ENCODE measurements around the gene IFRD1.
A peak's percentile ranks its signal among the peaks of the same experiment; 100 is the strongest.
"Not testable (repeated sequence)": the region's sequence is repeated elsewhere in the genome, so short reads cannot be mapped to it uniquely, and the experiment has no call there.

The IFRD1 gene

DNA sequence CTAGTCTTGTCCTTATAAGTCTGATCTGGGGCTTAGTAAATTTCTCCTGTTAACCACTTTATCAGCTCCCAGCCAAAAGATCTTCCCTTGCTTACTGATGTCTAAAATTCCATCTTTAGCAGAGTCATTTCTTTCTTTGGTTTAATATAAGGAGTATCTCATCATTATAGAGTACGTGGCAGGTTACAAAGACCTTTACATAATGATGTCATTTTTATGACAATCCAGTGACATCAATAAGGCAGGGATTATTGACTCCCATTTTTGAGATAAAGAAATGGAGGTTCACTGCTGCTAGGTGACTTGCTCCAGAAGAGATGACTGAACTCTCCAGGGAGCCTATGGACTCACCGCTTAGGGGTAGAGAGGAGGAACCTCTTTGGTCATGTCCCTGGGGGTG lies 8.1 kb upstream of the IFRD1 start:
- DNase-seq (ENCODE audit: low spot score), result no peak

DNA sequence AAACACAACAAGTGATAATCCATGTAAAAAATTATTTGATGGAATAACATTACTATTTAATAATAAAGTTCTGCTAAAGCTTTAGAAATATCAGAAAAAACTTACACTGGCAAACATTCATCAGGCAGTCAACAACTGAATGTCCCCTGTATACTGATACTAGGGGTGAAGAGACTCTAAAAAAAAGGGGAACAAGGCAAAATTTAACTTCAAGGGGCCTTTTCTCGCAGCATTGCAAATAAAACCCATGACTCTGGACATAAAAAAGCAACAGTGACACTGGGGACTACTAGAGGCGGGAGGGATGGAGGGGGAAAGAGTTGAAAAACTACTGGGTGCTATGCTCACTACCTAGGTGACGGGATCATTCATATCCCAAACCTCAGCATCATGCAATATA lies 5.8 kb upstream of the IFRD1 start:
- no peak for DNase-seq (ENCODE audit: low spot score)

DNA sequence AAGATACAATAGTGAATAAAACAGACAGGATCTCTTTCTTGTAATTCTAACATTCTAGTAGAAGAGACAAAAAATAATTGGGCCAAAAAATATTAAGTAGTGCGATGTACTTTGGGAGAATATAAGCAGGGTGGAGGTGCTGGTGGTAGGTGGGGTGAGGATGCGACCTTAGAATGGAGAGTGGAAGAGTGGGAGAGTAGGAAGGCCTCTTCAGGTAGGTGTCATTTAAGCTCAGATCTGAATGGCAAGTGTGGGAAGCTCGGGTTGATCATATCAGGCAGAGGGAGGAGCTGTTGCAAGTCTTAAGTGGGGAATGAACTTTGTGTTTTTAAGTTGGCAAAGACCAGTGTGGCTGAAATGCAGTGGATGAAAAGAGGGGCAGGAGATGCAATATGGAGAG lies 3.8 kb upstream of the IFRD1 start:
- no peak for DNase-seq (ENCODE audit: low spot score)

DNA sequence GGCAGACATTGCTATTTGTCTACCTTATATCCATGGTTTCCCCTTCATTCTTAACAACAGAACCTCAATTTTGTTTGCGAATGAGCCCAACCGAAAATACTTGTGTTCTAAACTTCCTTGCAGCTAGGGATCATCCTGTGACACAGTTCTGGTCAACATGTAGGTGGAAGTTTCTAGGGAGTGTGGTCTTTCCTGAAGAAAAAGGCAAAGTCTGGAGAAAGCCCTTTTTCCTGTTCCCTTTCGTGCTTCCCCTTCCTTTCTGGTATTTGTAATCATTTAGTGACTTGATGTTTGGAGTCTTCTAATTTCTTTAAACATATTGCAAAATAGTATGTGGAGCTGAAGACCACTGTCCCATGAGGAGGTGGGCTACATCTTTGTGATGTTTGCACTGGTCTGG lies 2.9 kb upstream of the IFRD1 start:
- no peak for DNase-seq (ENCODE audit: low spot score)

DNA sequence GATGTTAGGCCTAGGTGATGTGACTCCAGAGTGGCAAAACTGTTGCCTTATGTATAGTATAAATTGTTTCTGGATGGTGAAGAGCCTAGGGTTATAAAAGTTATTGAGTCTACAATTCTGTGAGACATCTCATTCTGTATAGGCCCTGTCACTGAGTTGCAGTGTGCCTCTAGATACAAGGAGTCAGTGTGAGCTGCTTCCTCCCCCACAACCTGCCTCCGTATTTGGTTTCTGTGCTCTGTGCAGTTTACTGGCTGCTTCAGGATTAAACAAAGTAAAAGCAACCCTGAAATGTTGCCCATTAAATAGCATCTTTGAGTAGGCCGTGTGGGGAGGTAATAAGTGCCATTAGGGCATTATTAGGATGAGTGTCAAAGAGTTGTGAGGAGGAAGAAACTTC lies 1.9 kb upstream of the IFRD1 start:
- no peak for DNase-seq (ENCODE audit: low spot score)

DNA sequence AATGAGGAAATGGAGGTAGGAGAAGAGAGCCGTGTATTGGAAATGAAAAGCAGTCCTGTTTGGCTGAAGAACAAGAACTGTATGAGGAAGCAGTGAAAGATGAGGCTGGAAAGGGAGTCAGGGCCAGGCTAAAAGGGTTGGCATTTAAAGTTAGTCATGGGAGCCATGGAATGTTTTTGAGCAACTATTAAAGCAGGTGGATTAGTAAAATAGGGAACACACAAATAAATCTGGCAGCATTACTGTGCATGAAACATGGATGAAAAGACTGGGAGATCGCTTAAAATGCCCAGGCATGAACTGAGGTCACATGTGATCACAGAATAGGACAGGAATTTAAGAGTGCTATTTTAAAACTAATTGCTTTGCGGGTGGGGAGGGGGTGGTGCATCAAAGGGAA lies 1.4 kb upstream of the IFRD1 start:
- DNase-seq (ENCODE audit: low spot score), result no peak

DNA sequence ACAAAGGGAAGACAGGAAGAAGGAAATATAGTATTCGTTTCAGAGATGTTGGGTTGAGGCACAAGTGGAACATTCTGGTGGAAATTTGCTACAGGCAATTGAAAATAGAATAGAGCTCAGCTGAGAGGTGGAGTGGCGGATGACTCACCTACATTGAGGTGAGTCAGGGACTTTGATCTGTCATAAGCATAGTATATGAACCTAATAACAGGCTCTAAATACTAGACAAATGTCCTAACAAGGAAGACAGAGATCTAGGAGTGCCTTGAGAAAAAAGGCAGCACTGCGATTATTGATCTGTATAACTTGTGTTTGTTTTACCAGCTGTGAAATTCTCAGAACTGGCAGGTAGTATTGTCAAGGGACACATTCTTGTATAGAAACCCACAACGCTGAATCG lies 907 bp upstream of the IFRD1 start:
- no peak for DNase-seq (ENCODE audit: low spot score)

DNA sequence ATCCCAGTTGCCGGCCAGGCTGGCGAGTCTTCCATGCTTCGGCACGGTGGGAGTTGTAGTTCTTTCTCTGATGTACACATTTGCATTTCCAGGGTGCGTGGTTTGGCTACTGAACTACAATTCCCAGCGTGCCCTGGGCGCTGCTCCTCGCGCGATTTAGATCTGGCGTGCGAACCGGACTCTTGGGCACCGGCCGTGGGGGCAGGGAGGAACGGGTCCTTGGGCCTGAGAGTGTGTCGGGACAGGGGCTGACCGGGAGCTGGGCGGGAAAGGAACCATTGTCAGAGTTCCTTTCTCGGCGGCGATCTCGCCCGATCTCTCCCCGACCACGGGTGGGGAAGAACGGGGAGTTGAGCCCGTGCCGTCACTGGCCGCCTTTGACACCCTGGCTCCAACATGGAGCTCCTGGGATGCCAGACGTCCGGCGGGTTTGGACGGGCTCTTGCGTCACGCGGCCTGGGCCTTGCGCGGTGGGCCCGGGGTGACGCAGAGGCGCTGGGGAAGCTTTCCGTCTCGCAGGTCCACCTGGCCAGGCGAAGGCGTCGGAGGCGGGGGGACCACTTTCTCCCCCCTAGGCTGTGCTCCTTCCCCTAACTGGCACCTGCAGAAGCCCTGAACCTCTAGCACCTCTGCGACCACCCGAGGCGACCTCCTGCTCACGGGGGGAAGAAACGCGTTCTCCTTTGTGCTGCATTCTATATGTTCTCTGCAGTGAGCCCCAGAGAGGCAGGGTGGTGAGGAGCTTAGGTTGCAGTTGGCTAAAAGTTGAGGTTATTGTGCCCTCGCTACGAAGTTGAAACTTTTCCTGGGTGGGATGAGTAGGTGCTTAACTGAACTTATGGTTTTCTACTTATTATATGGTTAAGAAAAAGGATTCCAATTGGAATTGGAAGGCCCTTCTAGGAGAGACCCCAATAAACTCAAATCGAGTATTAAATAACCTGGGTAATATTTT lies 824 bp downstream of the IFRD1 start:
- DNase-seq (ENCODE audit: low spot score), result peak; percentile 89

DNA sequence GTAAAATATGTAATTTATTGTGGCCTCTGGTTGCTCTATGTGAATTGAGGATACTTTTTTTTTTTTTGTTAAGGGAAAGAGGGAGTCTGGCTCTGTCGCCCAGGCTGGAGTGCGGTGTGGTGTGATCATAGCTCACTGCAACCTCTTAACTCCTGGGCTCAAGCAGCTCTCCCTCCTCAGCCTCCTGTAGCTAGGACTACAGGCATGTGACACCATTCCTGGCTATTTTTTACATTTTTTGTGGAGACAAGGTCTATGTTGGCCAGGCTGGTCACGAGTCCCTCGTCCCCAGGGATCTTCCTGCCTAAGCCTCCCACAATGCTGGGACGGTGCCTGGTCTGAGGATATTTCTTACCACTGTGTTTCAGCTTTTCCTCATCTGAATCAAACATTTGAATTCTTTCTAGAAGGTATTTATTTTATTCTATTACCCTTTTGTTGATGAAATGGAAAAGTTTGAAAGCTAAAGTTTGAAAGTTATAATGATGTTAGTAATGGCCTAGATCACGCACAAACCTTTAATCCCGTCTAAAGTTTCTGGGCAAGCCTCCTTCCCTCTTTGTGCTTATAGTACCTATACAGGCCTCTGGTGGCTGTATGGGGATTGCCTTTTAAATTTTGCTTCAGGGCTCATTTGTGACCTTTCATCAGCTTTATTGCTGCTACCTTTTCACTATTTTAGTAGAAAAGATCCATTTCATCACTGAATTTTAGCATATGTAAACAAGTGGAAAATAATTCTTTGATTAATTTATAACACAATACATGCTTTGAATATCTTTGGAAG lies 2.0 kb downstream of the IFRD1 start:
- DNase-seq (ENCODE audit: low spot score), result no peak

DNA sequence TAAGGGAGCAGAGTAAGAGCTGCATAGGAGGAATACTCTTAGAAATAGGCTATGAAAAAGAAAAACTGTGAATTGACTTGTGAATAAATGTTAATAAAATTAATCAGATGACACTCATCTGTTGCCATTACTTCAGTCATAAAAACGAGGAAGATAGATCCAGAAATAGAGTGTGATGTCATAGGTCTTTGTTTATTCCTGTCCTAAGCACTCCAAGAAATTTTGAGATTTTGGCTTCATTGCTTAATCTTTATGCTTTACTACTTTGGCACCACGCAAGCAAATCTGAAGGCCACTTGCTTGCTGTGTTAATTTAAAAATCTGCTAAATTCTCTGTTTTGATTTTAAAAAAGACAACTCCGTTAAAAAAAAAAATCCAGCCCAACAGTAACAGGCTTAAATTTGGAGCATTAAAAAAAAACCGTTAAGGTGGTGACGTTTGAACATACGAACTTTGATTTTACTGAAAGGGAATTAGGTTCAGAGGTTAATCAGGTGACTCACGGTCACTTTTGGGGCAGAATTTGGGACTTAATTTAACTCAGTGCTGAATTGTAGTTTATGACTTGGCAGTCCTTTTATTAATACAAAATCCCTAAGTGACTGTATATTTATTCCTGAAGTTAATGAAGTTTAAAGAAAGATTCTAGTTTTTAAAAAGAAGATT lies 3.4 kb downstream of the IFRD1 start:
- peak; percentile 29 for DNase-seq (ENCODE audit: low spot score)

DNA sequence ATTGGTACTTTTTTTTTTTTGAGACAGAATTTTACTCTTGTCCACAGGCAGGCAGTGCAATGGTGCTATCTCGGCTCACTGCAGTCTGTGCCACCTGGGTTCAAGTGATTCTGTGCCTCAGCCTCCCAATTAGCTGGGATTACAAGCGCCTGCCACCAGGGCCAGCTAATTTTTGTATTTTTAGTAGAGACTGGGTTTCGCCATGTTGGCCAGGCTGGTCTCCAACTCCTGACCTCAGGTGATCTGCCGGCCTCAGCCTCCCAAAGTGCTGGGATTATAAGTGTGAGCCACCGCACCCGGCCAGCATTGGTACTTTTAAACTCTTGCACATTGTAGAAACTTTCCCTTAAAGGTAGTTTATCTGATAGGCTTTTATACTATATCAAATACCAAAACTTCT lies 3.9 kb downstream of the IFRD1 start:
- not testable (repeated sequence) for DNase-seq (ENCODE audit: low spot score)

DNA sequence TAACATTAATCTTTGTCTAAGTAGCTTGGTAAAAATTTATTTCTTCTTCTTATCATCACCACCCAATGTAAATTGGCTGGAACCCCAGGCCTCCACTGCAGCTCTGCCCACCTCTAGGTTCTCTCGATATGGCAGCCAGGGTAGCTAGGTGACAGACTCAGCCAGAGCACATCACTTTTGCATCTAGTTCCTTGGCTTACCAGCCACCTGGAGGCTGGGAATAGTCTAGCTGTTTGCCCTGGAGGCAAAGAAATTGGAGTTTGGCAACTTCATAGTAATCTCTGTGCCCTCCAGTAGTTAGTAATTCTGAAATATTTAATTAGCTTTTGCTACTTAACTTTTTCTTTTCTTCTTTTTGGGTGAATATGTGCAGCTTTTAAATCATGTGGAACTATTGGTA lies 9.4 kb downstream of the IFRD1 start:
- no peak for DNase-seq (ENCODE audit: low spot score)

DNA sequence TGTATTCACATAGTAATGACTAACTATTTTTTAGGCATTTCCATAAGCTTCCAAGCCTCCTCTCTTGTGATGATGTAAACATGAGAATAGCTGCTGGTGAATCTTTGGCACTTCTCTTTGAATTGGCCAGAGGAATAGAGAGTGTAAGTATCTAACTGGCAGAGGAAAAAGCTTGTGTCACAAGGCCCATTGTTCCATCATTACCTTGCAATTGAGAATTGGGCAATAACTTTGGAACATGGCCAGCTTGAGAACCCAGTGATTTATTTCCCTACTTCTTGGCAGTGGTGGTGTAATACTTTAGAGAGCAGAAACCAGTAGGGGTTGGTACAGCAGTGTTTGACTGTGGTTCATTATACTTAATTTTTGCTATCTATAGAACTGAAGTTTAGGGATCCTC lies 12.0 kb downstream of the IFRD1 start:
- peak; percentile 12 for DNase-seq (ENCODE audit: low spot score)

DNA sequence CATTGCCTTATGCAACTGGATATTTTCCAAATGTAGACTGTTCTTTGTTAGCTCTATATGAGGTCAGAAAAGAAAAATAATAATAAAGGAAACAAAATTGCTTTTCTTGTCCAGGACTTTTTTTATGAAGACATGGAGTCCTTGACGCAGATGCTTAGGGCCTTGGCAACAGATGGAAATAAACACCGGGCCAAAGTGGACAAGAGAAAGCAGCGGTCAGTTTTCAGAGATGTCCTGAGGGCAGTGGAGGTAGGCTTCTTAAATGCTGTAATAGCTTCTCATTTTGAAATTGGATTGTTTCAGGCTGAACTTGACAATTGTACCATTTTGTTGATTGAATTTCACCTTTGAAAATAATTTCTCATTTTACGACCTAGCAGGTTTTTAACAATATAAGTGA lies 17.6 kb downstream of the IFRD1 start:
- no peak for DNase-seq (ENCODE audit: low spot score)

DNA sequence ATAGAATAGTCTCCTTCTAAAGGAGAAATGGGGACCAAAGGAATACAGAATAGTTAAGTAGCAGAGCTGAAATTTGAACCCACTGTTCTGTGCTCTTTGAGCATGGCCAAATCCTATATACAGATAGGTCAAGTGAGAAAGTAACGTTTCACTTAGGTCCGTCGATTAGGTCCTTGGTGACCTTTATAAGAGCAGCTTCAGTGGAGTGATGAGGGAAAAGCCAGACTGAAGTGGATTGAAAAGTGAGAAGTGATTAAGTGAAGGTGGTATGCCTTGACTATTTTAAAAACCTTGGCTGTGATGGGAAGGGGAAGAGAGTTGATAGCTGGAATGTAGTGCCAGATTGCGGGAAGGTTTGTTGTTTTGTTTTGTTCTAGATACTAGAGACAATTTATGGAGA lies 19.9 kb downstream of the IFRD1 start:
- DNase-seq (ENCODE audit: low spot score), result no peak

DNA sequence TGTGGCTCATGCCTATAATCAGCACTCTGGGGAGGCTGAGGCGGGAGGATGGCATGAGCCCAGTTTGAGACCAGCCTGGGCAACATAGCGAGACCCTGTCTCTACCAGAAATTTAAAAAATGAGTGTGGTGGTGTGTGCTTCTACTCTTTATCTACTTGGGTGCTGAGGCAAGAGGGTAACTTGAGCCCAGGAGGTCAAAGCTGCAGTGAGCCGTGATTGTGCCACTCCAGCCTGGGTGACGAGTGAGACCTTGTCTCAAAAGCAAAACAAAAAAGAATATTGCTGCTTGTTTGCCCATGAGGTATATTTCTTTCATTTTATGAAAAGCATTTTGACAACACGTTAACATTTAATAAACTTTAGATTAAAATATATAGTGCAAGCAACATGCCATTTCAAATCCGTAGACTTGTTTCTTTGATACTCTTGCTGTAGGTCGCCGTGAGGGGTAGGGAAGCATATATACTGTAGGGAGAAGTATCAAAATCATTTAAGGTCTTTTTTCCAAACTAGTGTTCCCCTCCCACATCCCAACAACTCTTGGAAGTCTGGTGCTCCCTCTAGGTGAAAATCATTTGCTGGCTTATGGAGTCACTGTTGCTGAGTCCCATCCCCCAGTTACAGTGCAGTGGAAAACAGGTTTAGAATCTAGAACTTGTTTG lies 26.3 kb downstream of the IFRD1 start:
- no peak for DNase-seq (ENCODE audit: low spot score)

DNA sequence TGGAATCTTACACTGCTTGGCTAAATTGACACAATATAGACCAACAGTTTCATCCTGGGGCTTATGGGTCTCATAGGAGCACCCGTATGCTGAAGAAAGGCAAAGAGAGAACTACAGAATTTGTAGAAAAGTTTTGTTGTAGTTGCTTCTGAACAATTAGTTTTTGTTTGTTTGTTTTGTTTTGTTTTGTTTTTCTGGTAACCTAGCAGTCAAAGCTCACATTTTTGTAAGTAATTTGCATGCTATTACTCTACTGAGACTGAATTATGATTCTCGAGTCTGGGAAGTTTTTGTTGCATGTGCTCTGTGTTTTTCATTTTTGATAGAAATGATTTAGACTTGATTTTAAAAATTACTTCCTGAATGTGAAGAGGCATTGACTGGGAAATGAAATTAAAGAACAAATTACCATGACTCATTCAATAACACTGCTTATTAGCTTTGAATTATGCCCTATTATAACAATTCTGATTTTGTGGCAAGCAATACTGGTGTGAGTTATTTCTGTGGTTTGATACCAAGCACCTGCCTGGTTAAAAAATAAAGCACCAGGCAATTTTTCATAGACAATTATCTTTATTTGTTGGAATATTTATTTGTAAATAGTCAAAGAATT lies 31.0 kb downstream of the IFRD1 start:
- DNase-seq (ENCODE audit: low spot score), result no peak

DNA sequence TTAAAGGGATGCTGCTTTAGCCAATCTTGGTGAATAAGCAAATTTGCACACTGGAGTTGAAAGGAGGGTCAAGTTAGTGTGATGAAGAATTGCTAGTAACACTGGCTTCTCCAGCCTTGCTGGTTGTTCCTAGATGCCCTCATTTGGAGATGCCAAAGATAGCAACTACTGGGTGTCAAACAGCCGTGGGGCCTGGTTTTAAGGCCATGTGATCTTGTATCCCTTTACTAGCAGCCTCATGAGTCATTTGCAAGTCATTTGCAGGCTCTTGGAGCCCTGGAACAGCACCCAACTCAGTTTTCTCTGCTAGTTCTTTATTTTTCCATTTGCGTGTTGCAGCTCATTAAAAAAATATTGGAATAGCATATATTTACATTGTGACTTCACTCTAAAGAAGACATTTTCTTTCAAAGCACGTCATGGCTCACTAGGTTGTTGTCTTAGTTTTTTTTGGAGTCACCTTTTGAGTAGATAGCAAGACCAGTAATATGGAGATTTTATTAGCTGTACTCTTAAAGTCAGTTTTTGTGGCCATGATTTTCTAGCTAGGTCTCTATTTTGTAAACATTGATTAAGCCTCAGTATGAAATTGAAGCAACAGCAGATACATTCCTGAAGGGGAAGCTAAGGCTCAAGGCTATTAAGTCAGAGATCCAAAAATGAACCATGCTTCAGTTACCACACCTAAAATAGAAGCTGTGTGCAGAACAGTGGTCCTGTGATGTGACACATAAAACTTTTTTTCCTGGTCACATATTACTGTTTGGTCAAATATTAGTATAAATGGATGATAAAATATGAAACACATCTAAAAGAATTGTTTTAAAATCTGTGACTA lies 31.8 kb downstream of the IFRD1 start:
- peak; percentile 60 for DNase-seq (ENCODE audit: low spot score)

DNA sequence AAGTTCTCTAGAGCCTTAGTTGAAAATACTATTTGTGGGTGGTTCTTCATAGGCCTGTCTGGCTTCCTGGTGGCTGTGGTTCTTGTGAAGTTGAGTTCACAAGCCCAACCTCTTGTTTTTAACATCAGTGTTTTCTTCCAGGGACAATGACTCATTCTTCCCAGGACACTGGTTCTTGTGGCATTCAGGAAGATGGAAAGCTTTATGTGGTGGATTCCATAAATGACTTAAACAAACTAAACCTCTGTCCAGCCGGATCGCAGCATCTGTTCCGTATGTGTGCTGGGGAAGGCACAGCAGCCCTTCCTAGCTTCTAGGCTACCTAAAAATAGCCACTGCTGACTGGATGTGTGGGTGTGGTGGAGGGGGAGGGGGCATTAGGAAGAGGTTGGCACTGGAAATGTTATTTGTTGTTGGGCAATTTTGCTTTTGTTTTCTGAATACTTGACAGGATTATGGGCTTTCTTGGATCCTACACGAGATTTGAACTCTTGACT lies 34.5 kb downstream of the IFRD1 start:
- DNase-seq (ENCODE audit: low spot score), result peak; percentile 69

DNA sequence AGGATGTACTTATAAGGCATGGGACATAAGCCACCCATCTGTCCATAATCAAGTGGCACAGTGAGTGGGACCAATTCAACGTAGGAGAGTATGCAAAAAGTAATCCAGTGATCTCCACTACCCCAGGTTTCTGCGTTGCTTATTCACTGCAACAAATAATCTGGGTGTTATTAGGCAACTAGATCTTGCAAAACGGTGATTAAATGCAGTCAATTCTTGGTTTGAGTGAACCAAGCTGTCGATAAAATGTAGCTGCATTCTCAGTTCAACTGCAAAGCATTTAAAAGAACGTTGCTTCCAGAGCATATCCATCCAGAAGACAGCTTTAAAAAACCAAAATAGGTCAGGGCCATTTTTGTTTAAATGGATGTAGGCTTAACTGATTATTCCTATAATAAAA lies 35.5 kb downstream of the IFRD1 start:
- DNase-seq (ENCODE audit: low spot score), result no peak

Measured in AG08396 (cell line).